ENCODE data around the gene BRD4. TPM values are rescaled to one million over a fixed set of nuclear protein-coding genes. Genes with fewer than 3 reads are reported as not detected.

The BRD4 gene
- total and polyA plus RNA-seq, 2 experiments from 2014 or later, result 63.8 to 115 TPM

GRCh38 chr19:15245370-15246197, 86.8 kb downstream of the BRD4 start:
- no peak overlapping the region for H2AFZ ChIP-seq
- H3K4me1 Mint-ChIP-seq, result peaks cover 4% of the 10 kb centered on the region; the same call in 1 of the 3 replicates
- H3K27ac Mint-ChIP-seq, result no peak overlapping the region

More at GRCh38 chr19:15245370-15246197, 86.8 kb downstream of the BRD4 start:
- Mint-ChIP-seq H3K9me3 (0 out of 3 replicates have a peak, but pooled peaks cover 3% of the 10 kb centered on the region), H3K4me3 (no peak overlapping the region), H3K27me3 (ENCODE audit: insufficient read depth, low read depth, poor library complexity) (peaks cover 31% of the 10 kb centered on the region), H3K36me3 (ENCODE audit: low read depth) (peaks cover 59% of the 10 kb centered on the region)
- H3F3A ChIP-seq (replicated peaks; ENCODE audit: low read depth), result no peaks in the 10 kb centered on the region
- peaks cover 23% of the 10 kb centered on the region; the same call in 1 of the 2 replicates for H4K20me1 ChIP-seq (replicated peaks; ENCODE audit: insufficient read depth)
- peaks cover 9% of the 10 kb centered on the region for H3K79me2 ChIP-seq (replicated peaks; ENCODE audit: insufficient read depth)
- no peak overlapping the region for H3K27ac ChIP-seq (ENCODE audit: low read depth)
- DNase-seq (ENCODE audit: low spot score) (no peak), ATAC-seq (no peak)
- TF ChIP-seq ETS1 (IDR thresholded peaks at IDR 0.05) (no peak), ZNF331 (CRISPR knock-in tag; IDR thresholded peaks at IDR 0.05; ENCODE audit: low read depth) (no peak), JUNB (IDR thresholded peaks at IDR 0.05; ENCODE audit: unreplicated experiment) (no peak), NANOG (IDR thresholded peaks at IDR 0.05; ENCODE audit: borderline replicate concordance) (no peak), EZH2 (IDR thresholded peaks at IDR 0.05; ENCODE audit: low read depth, unreplicated experiment) (no peak), CTCF (conservative IDR thresholded peaks at IDR 0.05; ENCODE audit: low read depth in 2 of 2) (no peak), REST (IDR thresholded peaks at IDR 0.05; ENCODE audit: unreplicated experiment) (no peak), POLR2AphosphoS5 (IDR thresholded peaks at IDR 0.05; ENCODE audit: low read depth) (no peak; the same call in 1 of the 2 replicates), EZH2phosphoT487 (IDR thresholded peaks at IDR 0.05; ENCODE audit: unreplicated experiment) (no peak), ZNF114 (CRISPR knock-in tag; IDR thresholded peaks at IDR 0.05) (no peak), STAT1 (IDR thresholded peaks at IDR 0.05; ENCODE audit: unreplicated experiment) (no peak), CREB1 (CRISPR knock-in tag; IDR thresholded peaks at IDR 0.05; ENCODE audit: low read depth) (no peak), ZNF462 (CRISPR knock-in tag; IDR thresholded peaks at IDR 0.05) (no peak)
- no peak overlapping the region for H3K4me3 ChIP-seq
- peaks cover 6% of the 10 kb centered on the region; the same call in 1 of the 2 replicates for H3K36me3 ChIP-seq (ENCODE audit: insufficient read depth)
- H3K9me2 ChIP-seq (ENCODE audit: insufficient read depth), result no peaks in the 10 kb centered on the region
- no peak overlapping the region for H3K4me2 ChIP-seq
- H3K4me1 ChIP-seq (ENCODE audit: insufficient read depth), result no peaks in the 10 kb centered on the region
- H3K27me3 ChIP-seq (ENCODE audit: insufficient read depth), result no peaks in the 10 kb centered on the region
